Activated CD4-positive, CD25-positive, alpha-beta regulatory T cell treated with anti-CD3 and anti-CD28 coated beads, Interleukin-2, amount 50 U/mL, for 24 hours (primary cell): ENCODE data around the gene MAD1L1.
A peak's percentile ranks its signal among the peaks of the same experiment; 100 is the strongest.

Experiments used
- ATAC-seq, 2 donors: fragments of 150-1000 bp; cut with Tn5 transposase; one replicate each; pipeline ENCODE4 v1.10.0; 2021; ENCODE audit warnings: mild to moderate bottlenecking in 1 of 2, moderate library complexity in 1 of 2

MAD1L1 gene

DNA sequence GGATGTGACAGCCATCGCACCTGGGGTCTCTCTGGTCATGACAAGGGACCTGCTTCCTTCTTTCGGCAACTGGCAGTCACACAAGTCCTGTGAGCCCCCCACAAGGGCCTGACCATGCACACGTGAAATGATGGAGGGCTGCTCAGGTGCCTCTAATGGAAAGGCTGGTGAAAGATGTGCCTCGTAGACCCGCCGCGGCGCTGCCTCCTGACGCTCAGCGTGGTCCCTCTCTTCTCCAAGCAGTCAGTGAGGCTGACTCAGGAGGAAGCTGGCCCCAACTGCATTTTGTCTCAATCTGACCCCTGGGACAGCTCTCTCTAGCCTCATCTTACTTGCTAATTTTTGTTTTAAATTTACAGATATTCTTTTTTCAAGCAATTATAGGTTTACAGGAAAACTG is 100.9 kb downstream of the MAD1L1 start:
- no peak for ATAC-seq

DNA sequence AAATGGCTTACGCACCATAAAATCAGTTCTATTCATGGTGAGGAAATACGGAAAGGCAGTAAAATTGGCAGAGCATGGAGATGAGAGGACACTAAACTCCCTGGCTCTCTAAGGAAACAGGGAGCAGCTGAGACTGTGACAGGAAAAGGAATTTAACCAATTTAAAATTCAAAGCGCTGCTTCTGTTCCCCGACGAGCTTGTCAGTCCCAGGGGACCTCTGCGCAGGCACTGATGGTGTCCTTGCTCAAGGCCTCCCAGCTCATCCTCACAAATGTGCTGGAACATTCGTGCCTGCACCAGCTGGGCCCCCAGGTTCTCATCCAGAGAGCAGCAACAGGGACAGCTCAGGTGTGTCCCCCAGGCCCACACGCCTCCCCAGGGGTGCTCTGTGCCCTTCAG is 101.4 kb downstream of the MAD1L1 start:
- no peak for ATAC-seq

DNA sequence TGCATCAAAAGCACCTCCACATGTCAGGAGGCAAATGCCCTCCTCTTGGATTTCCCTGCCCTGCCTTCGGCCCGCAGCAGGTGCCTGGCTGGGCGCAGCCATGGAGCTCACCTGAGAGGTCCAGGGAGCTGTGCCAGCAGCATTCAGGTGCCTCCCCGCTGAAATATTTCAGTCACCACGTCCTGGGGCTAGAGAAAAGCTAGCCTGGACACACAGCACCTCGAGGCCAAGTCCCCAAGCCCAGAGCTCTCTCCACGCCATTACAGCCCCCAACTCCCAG is 102.7 kb downstream of the MAD1L1 start:
- no peak for ATAC-seq

DNA sequence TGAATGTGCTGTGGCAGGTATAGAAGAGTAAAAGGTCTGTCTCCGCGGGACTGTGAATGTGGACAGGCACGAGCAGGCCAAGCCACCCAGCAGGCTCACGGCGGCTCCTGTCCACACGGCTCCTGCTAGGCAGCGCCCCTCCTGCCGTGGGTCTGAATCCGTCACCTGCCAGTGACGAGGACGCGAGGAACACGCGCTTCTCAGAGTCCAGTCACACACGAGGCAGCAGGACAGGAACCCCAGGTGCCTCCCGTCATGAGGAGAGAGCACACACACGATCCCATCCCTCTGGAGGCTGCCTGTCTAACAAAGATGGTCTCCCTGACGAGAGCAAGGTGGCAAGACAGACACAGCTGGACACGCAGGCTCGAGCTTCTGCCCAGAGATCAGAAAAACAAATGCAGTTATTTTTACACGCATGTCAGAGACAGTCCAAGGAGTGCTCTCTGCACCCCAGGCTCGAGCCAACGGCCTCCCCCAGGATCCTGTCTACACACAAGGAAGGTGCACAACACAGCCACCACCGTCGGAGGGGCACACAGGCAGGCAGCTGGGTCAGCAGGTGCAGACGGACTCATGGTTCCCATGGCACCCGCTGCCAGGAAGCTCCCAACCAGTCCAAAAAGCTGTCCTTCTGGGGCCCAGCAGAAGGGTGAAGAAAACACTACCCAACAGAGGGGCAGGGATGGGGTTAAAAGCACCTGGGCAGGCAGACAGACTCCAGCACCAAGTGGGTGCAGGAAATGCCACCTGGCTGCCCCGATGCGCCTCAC is 103.2 kb downstream of the MAD1L1 start:
- no peak for ATAC-seq

DNA sequence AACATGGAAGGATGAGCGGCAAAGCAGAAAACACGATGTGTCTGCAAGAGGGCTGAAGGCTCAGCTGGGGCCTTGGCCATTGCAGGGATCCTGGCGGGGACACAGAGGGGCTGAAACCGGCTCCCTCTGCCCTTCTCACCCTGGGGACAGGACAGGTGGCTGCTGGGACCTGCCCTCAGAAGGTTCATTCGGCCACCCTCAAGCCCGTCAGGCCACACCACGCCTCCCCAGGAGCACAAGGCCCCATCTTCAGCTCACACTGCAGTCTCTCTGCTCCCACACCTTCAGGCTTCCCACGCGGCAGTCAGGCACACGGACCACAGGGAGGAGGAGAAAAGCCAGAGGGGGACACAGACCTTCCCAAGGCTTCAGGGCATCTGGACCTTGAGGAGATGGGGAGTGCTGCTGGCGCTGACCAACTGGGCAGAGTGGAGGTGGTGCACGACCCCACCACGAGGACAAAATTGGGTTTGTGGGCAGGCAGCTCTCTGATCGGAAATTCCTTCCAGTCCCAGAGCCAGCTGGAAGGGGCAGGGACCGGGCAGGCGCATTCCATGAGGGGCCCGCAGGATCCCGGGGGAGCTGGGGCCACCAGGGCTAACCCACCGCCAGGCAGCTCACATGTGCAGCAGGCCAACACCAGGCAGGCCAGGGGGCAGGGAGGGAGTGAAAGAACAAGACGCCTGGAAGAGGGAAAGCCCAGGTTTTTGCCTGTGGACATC is 104.0 kb downstream of the MAD1L1 start:
- no peak for ATAC-seq

DNA sequence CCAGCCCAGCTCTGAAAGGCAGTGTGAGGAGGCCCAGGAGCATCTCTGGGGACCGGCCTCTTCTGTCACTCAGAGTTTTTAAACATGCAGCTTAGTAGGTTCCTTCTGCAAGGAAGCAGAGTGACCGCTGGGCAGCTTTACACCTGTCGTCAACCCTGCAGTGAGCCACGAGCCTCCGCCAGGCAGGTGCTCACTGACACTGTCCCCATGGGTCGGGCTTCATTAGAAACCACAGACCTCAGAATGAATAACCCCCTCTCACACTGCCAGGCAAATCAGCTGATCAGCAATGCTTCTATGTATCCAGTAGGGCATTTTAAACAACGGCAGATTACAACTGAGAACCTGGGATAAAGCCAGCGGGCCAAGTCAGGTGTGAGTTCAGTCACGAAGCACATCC is 106.1 kb downstream of the MAD1L1 start:
- ATAC-seq: no peak

DNA sequence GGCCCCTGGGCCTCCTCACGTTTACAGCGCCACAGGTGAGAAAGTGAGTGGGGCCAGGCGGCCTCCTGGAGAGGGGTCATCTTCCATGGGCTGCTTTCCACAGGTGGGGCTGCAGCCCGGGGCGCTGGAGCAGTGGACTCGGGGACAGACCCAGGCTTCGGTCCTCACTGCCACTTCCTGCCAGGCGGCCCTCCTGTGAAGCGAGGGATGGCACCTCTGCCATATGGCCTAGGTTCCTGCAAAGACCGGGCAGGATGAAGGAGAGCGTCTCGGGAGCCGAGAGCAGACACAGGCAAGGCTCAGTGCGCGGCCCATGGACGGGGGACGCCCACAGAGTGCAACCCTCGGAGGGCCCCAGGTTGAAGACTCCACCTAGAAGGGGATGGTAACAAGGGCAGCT is 106.8 kb downstream of the MAD1L1 start:
- no peak for ATAC-seq

DNA sequence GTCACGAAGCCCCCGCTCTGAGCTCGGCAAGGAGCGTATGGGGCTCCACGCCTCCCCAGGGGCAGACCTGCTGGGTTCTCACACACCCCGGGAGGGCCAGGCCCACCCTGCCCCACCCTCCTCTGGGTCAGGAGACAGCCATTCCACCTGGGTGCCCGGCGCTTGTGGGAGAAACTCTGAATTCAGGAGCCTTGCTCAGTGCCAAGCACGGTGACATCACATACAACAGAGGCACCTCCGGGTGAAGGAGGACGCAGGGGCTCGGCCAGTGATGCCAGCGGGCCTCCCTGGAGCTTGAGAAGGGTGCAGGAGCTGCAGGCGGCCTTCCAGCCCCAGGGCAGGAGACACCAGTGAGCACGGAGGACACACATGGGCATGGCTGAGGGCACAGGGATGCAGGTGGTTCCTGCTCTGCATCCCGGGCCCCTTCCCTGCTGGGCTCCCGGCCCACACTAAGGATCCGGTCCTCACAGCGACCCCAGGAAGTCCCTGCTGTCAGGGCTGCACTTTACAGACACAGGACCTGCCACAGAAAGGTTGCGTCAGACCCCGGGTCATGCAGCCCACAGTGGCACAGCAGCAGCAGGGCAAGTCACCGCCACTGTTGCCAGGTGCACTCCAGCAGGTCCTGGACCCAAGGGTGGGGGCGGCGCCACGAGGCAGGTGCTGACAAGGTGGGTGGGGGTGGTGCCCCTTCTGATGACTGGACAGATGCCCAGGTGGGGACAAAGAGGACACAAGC is 108.0 kb downstream of the MAD1L1 start:
- no peak for ATAC-seq

DNA sequence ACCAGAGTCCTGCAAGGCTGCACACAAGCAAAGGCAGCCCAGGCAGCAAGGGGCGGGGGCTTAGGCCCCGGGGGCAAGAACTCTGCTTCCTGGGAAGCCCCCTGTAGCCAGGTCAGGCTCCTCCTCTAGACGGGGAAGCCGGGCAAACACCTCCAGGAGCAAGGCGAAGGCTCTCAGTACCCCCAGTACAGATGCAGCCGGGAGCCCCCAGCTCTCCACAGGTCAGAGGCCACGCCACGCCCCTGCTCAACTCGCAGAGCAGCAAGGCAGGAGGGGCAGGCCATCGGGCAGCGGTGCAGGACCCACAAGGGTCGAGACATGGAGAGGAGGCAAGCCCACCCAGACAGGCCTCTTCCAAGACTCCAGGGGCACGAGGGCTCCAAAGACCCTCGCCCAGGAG is 108.8 kb downstream of the MAD1L1 start:
- no peak for ATAC-seq

DNA sequence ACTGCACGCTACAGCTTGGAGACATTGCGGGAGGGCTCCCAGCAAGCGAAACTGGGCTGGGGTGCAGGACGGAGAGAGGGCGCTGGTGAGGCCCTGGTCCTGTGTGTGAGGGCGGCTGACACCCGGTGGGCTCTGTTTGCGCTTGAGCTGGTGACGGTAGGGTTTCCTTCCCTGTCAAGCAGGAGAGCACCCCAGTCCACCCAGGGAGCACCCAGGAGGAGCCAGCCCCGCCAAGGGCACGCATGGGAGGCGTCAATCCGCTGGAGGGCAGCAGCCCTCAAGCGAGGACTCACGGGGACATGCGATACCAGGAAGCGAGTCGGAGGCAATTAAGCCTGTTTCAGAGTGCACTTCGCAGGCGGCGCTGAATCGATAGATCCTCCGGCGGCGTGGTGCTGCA is 109.4 kb downstream of the MAD1L1 start:
- no peak for ATAC-seq

DNA sequence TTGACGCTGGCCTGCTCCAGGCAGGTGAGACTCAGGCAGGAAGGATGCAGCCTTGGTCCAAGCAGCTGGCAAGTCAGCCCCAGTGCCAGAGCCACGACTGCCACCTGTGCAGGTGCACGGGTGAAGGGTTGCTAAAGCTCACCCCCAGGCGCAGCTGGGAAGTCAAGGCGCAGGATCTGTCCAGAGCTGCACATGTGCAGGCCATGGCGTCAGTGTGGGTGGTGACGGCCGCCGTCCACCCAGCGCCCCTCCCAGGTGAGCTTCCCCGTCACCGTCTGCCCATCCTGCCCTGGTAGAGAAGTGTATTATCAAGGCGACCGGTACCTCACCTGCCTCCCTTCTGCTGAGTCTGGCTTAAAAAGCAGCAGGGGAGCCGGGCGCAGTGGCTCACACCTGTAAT is 110.1 kb downstream of the MAD1L1 start:
- ATAC-seq: no peak

DNA sequence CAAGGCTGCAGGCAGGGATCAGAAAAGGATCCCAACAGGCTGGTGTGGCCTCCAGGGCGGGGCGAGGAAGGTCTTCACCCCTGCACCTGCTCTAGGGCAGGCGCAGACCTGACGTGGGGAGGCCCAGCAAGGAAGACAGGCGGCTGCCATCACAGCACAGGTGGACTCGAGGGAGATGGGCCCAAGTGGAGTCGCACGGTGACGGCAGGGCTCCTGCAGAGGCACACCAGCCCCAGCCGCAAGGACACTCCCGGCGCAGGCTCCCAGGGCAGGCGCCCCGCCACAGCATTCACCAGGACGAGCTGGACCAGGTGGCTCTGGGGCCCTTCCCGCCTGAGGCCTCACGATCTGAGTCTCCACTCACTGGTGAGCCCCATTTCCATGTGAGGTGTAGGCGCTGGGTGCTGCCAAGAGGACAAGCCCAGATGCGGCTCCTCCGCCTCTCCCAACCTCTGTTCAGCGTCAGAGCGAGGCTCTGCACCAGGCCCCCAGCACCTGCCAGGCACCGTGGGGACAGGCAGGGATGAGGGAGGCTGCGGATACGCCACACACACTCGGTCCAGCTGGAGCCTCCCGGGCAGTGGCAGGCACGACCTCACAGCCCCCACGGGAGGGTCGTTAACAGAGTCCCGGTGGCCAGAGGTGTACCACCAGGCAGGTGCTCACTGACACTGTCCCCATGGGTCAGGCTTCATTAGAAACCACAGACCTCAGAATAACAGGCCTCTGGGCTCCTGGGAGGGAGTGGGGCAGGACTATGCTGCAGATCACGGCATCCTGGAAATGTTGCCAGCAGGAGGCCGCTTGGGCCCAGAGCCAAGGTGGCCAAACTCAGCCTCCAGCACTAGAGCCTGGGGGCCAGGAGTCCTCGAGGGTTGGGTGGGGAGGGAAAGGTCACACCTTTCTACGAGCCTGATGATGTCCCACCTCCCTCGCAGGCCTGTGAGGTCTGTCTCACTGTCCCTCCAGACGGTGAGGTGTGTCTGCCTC is 111.6 kb downstream of the MAD1L1 start:
- no peak for ATAC-seq

DNA sequence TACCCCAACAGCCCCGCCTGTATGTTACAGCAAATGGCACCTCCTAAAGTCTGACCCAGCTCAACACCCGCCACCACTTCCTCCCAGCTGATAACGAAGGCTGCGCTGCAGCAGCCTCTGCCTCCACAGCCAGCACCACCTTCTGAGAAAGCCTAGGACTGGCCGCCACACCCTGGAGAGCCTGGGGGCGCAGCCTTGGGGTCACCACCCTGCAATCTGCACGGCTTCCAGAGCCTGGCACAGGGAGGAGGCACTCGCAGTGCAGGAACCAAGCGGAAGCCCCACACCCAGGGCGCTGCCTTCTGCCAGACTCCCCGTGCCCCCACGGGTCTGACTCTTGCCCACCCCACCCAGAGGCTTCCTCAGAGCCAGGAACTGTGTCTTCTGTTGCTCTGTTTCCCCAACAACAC is 112.5 kb downstream of the MAD1L1 start:
- peak; percentile 73 to 79 for ATAC-seq

DNA sequence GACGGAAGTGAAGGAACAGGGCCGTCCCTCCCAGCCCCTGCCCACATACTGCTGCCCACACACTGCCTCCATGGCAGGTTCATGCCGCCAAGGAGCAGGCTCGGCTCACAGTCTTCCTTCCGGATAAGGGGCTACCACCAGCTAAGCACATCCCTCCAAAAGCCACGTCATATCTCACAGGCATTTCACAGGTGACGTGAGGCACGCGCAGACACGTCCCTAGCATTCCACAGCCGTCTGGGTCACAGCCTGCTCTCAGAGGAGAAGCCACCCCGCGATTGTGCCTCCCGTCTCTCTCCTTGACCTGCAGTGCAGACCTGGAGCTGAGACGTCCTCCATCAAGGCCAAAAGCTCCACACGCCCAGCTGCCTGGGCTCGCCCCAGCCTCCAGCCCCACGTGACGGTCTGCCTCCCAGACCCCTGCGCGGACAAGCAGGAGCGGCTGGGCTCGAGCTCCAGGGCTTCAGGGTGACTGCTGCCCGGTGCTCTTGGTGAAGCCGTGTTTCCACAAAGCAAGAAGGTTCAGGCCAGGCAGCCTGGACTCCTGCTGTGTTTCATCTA is 114.0 kb downstream of the MAD1L1 start:
- no peak for ATAC-seq

DNA sequence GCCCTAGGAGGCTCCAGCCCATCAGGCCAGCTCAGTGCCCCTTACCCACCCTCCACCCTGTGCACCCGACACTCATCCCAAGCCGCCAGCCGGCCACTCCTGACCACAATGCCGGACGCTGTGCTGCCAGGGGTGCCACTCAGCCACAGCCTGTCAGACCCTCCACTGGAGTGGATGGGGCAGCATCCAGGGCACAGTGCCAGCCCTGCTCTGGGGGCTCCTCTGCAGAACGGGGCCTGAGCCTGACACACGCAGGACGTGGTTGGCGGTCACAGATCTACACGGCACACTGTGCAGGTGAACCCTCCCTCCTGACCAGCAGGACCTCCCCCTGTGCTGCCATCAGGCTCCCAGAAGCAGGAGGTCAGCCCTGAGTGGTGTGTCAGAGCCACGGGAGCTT is 114.7 kb downstream of the MAD1L1 start:
- ATAC-seq: no peak

DNA sequence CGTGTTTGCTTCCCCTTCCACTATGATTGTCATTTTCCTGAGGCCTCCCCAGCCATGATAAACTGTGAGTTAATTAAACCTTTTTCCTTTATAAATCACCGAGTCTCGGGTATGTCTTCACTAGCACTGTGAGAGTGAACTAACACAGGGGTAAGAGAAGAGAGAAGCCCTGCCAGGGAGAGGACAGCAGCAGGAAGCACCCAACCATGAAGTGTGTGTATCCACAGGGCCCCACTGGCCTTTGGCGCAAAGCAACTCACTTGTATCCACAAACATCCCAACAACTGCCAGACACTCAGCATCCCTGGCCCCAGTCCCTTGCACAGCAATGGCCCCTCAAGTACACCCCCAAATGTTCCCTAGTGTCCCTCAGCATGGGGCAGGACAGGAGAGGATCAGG is 115.1 kb downstream of the MAD1L1 start:
- no peak for ATAC-seq

DNA sequence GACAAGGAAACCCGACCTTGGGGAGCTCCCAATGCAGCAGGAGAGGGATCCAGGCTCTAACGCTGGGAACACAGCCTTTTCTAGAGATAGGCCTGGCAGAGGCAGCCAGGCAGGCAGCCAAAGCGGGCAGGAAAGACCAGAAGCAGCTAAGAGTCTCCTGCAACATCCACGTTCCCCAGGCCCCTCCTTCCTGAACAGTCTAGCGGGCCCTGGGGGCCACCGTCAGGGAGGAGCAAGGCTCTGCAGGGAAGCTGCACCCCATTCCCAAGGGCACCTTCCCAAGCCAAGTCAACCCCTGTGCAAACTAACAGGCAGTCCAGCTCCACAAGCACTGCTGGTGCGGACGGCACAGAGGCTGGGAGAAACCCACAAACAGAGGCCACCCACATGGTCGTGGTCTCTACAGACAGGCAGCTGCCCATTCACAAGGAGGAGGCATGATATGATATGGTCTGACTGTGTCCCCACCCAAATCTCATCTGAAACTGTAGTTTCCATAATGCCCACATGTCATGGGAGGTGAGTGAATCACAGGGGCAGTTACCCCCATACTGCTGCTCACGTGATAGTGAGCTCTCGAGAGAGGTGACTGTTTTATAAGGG is 115.7 kb downstream of the MAD1L1 start:
- ATAC-seq: no peak

DNA sequence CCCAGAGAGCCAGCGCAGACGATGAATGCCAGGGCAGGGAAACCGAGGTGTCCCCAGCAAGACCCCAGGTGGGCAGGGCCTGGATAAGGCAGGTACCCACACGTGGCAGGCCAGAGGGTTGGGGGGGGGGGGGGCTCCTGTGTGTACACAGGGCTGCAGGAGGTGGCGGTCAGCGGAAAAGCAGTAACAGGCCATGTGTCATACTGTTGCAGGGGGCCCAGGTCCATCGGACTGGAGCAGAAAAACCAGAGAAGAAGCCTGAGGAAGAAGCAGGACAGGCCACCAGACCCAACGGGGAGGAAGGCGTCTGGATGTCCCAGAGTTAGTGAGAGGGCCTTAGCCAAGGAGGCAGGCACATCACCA is 116.3 kb downstream of the MAD1L1 start:
- ATAC-seq: no peak

DNA sequence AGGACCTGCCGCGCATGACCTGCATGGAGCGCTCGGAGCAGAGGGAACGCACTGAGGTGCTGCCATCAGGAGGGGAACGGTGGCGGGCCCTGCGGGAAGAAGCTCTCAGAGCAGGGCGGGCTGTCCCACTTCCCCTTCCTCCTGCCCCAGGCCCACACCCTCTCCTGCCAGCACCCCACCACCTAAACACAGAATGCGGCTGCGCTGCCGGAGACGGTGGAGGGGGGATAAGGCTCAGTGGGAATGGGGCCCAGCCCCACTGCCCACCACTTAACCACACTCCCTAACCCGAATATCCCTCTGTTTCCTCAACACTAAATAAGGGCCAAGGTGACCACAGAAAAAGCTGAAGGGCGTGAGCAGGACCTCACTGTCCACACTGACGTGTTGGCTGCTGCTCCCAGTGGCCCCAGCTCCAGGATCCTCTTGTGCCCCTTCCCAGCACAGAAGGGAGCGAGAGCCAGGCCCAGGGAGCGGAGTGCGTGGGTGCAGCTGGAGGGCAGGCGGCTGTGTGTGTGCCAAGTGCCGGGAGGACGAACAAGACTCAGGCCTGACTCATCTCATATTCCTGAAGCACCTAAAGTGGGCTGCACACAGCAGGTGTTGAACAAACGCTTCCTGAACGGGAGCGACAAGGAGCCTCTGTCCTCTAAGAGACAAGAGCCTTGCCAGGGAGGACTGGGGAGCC is 116.8 kb downstream of the MAD1L1 start:
- ATAC-seq: no peak

DNA sequence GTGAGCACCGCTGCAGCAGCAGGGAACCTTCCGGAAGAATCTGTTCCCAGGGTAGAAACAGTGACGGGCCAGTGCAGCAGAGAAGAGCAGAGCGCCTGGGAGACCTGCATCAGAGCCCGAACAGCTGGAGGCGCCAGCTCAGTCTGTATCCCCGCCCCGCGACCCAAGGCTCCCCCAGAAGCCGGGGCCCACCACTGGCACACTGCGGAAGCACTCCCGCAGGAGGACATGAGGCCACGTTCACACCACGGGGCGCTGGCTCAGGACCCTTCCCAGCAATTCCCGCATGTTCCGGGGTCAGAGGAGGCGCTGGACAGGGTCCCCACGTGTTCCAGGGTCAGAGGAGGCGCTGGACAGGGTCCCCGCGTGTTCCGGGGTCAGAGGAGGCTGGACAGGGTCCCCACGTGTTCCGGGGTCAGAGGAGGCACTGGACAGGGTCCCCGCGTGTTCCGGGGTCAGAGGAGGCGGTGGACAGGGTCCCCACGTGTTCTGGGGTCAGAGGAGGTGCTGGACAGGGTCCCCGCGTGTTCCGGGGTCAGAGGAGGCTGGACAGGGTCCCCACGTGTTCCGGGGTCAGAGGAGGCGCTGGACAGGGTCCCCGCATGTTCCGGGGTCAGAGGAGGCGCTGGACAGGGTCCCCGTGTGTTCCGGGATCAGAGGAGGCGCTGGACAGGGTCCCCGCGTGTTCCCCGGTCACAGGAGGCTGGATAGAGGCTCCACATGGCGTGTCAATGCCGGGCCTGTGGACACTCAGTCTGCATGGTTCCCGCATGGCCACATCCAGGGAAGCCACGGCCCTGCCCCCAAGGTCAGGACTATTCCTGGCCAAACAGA is 117.6 kb downstream of the MAD1L1 start:
- ATAC-seq: no peak

DNA sequence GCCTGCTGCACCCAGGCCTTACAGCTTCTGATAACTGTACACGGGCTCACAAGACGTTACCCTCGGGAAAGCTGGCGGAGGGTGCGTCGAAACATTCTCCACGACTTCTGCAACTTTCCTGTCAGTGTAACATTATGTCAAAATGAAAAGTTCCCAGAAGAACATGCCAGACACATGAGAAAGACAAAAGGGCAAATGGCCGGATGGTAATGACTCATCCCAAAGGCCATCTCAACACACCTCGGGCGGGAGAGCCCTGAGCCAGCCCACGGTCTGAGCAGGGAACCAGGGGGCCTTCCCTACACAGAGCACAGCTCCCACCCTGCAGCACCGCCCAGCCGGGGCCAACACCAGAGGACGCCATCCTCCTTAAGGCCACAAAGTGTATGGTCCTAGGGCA is 118.7 kb downstream of the MAD1L1 start:
- no peak for ATAC-seq
